Mesenchymal stem cell (in vitro differentiated cells and primary cell): Measurements from ENCODE around the gene FAM32A.

ENCODE experiments used
- DNase-seq: peaks from one replicate; pipeline ENCODE4 v3.0.0-alpha.2; 2013
- H2AFZ ChIP-seq: one replicate; pipeline ENCODE4 v1.6.1; 2013; ENCODE audit warnings: low read depth, mild to moderate bottlenecking, control low read depth, inconsistent platforms, low read length, moderate library complexity
- H2AK5ac ChIP-seq: 2 replicates; pipeline ENCODE4 v1.6.1; 2013; ENCODE audit warnings: low read length, moderate library complexity, mild to moderate bottlenecking, inconsistent platforms; ENCODE audit not compliant: severe bottlenecking
- H2BK120ac ChIP-seq: one replicate; pipeline ENCODE4 v1.6.1; 2013; ENCODE audit warnings: low read depth, mild to moderate bottlenecking, inconsistent platforms, low read length, moderate library complexity
- H2BK12ac ChIP-seq, 2 experiments: one replicate each; pipeline ENCODE4 v1.6.1; 2013; ENCODE audit warnings: inconsistent platforms in 2 of 2, low read length in 2 of 2, mild to moderate bottlenecking in 2 of 2, moderate library complexity in 2 of 2, control low read depth in 1 of 2
- H2BK15ac ChIP-seq: one replicate; pipeline ENCODE4 v1.6.1; 2013; ENCODE audit warnings: mild to moderate bottlenecking, low read depth, inconsistent platforms; ENCODE audit not compliant: poor library complexity, severe bottlenecking
- H2BK5ac ChIP-seq: 2 replicates; pipeline ENCODE4 v1.6.1; 2013; ENCODE audit warnings: low read depth, mild to moderate bottlenecking, low read length, control low read depth, inconsistent platforms; ENCODE audit not compliant: poor library complexity, severe bottlenecking
- H3K14ac ChIP-seq, 2 experiments: one replicate each; pipeline ENCODE4 v1.6.1; 2013; ENCODE audit warnings: inconsistent platforms in 2 of 2, low read length in 2 of 2, control low read depth in 1 of 2, mild to moderate bottlenecking in 1 of 2, moderate library complexity in 1 of 2
- H3K18ac ChIP-seq, 2 experiments: one replicate each; pipeline ENCODE4 v1.6.1; 2013; ENCODE audit warnings: inconsistent platforms in 2 of 2, low read length in 2 of 2, control low read depth in 1 of 2, low read depth in 1 of 2, mild to moderate bottlenecking in 1 of 2
- H3K23ac ChIP-seq, 2 experiments: one replicate each; pipeline ENCODE4 v1.6.1; 2013; ENCODE audit warnings: inconsistent platforms in 2 of 2, low read length in 2 of 2, mild to moderate bottlenecking in 2 of 2, moderate library complexity in 2 of 2, control low read depth in 1 of 2
- H3K27ac ChIP-seq: 2 replicates; pipeline ENCODE4 v1.5.1; 2013; ENCODE audit warnings: mild to moderate bottlenecking, moderate library complexity, low read length, control low read depth, inconsistent platforms; ENCODE audit not compliant: poor library complexity, severe bottlenecking
- H3K27me3 ChIP-seq, 2 experiments: 2 replicates each; pipeline versions ENCODE4 v1.6.1 to v1.7.0; 2013; ENCODE audit warnings: low read length in 2 of 2, mild to moderate bottlenecking in 2 of 2, moderate library complexity in 2 of 2, control low read depth in 1 of 2, inconsistent platforms in 1 of 2; ENCODE audit not compliant: control insufficient read depth in 1 of 2, insufficient read depth in 1 of 2
- H3K36me3 ChIP-seq, 2 experiments: 2 replicates each; pipeline versions ENCODE4 v1.6.1 to v1.7.0; 2013; ENCODE audit warnings: low read length in 2 of 2, control low read depth in 1 of 2, inconsistent platforms in 1 of 2, low read depth in 1 of 2, mild to moderate bottlenecking in 1 of 2; ENCODE audit not compliant: insufficient read depth in 2 of 2, control insufficient read depth in 1 of 2
- H3K4ac ChIP-seq, 2 experiments: one replicate each; pipeline ENCODE4 v1.6.1; 2013; ENCODE audit warnings: inconsistent platforms in 2 of 2, low read length in 2 of 2, mild to moderate bottlenecking in 2 of 2, moderate library complexity in 2 of 2, control low read depth in 1 of 2, low read depth in 1 of 2
- H3K4me1 ChIP-seq: 2 replicates; pipeline ENCODE4 v1.6.1; 2013; ENCODE audit warnings: low read depth, low read length, control low read depth; ENCODE audit not compliant: control insufficient read depth, insufficient read depth
- H3K4me2 ChIP-seq: 2 replicates; pipeline ENCODE4 v1.6.1; 2013; ENCODE audit warnings: low read length, mild to moderate bottlenecking, inconsistent platforms; ENCODE audit not compliant: poor library complexity, severe bottlenecking
- H3K4me3 ChIP-seq, 2 experiments: 2 replicates each; pipeline versions ENCODE4 v1.5.1 to v1.7.0; 2013; ENCODE audit warnings: low read length in 2 of 2, mild to moderate bottlenecking in 2 of 2, control low read depth in 1 of 2, low read depth in 1 of 2; ENCODE audit not compliant: insufficient read depth in 1 of 2
- H3K79me1 ChIP-seq: replicated peaks from 2 replicates; pipeline ENCODE4 v1.6.1; 2013; ENCODE audit warnings: mild to moderate bottlenecking, control low read depth, low read length, inconsistent platforms; ENCODE audit not compliant: poor library complexity, severe bottlenecking
- H3K9ac ChIP-seq: 2 replicates; pipeline ENCODE4 v1.7.0; 2013; ENCODE audit warnings: mild to moderate bottlenecking, low read length, moderate library complexity
- H3K9me3 ChIP-seq: 2 replicates; pipeline ENCODE4 v1.7.0; 2013; ENCODE audit warnings: mild to moderate bottlenecking, low read length; ENCODE audit not compliant: control insufficient read depth
- H4K8ac ChIP-seq: one replicate; pipeline ENCODE4 v1.6.1; 2013; ENCODE audit warnings: inconsistent platforms, mild to moderate bottlenecking, low read length, moderate library complexity
- H4K91ac ChIP-seq: one replicate; pipeline ENCODE4 v1.6.1; 2013; ENCODE audit warnings: mild to moderate bottlenecking, low read length, inconsistent platforms
- WGBS: methylation state at CpG from one replicate; pipeline ENCODE4 v1.1.7; 2013; ENCODE audit warnings: mixed read lengths; 5-methylcytosine and 5-hydroxymethylcytosine counted together

The FAM32A gene

DNA sequence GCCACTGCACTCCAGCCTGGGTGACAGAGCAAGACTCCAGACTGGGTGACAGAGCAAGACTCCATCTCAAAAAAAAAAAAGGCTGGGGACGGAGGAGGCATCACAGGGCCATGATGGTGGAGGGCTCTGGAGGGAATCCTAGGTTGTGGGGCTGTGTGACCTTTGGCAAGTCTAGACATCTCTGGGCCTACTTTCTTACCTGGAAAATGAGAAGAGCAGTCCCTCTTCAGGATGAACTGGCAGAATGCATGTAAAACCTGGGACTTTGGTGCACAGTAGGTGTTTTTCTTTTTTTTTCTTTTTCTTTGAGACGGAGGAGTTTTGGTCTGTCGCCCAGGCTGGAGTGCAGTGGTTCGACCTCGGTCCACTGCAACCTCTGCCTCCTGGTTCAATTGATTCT is 25.6 kb upstream of the FAM32A start:
- no peak overlapping the region for H4K8ac ChIP-seq
- no peaks in the 10 kb centered on the region for H3K79me1 ChIP-seq
- peaks cover 11% of the 10 kb centered on the region for H3K4me1 ChIP-seq
- no peaks in the 10 kb centered on the region for H3K36me3 ChIP-seq
- no peak overlapping the region for H3K27ac ChIP-seq
- H3K27me3 ChIP-seq, result peaks cover 5 to 11% of the 10 kb centered on the region in 2 experiments
- H2AK5ac ChIP-seq, result no peak overlapping the region
- DNase-seq, result no peak
- WGBS, result 95% methylated on average over 4 of the region's 5 CpGs
- no peak overlapping the region for H3K9ac ChIP-seq
- H4K91ac ChIP-seq, result no peak overlapping the region
- H2BK5ac ChIP-seq, result no peak overlapping the region
- H3K4me3 ChIP-seq, result no peak overlapping the region
- H3K18ac ChIP-seq, result no peak overlapping the region
- H2BK15ac ChIP-seq, result no peak overlapping the region
- no peak overlapping the region for H2BK12ac ChIP-seq
- no peak overlapping the region for H2AFZ ChIP-seq
- H3K23ac ChIP-seq, result no peak overlapping the region
- H3K4me2 ChIP-seq, result no peak overlapping the region
- H3K9me3 ChIP-seq, result no peaks in the 10 kb centered on the region
- H2BK120ac ChIP-seq, result no peak overlapping the region
- no peak overlapping the region for H3K4ac ChIP-seq
- H3K14ac ChIP-seq, result no peak overlapping the region

DNA sequence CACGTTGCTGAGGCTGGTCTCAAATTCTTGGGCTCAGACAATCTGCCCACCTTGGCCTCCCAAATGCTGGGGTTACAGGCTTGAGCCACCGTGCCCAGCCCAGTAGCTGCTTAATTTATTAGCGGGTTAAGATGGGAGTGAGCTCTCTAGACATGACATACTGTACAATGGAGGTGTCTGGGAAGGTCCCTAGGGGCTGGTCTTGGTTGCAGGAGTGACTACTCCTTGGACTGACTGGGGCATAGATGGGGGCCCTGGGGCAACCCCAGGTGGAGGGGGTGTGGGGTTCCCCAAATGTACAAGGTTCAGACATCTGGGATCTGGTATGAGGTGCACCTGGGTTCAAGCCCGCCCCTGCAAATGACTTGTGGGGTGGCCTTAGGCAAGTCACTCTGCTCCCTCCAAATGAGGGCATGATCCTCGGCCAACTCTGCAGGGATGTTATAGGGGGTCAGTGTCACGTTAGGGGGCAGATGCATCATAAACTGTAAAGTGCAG is 24.7 kb upstream of the FAM32A start:
- peaks cover 11% of the 10 kb centered on the region for H3K4me1 ChIP-seq
- H3K9ac ChIP-seq, result no peak overlapping the region
- no peak overlapping the region for H3K27ac ChIP-seq
- no peak for DNase-seq
- no peak overlapping the region for H3K14ac ChIP-seq
- H3K4ac ChIP-seq, result no peak overlapping the region
- no peak overlapping the region for H2AK5ac ChIP-seq
- WGBS, result 63% methylated on average over 6 of the region's 6 CpGs
- H4K91ac ChIP-seq, result no peak overlapping the region
- no peak overlapping the region for H3K4me2 ChIP-seq
- no peak overlapping the region for H2BK5ac ChIP-seq
- H3K27me3 ChIP-seq, result peaks cover 0 to 4% of the 10 kb centered on the region in 2 experiments
- H3K9me3 ChIP-seq, result no peaks in the 10 kb centered on the region
- no peak overlapping the region for H2BK120ac ChIP-seq
- no peaks in the 10 kb centered on the region for H3K79me1 ChIP-seq
- no peaks in the 10 kb centered on the region for H3K36me3 ChIP-seq
- no peak overlapping the region for H3K4me3 ChIP-seq
- H3K18ac ChIP-seq, result no peak overlapping the region
- no peak overlapping the region for H3K23ac ChIP-seq
- peak overlapping the region; percentile 44 for H2AFZ ChIP-seq
- H4K8ac ChIP-seq, result no peak overlapping the region
- H2BK12ac ChIP-seq, result no peak overlapping the region
- no peak overlapping the region for H2BK15ac ChIP-seq

DNA sequence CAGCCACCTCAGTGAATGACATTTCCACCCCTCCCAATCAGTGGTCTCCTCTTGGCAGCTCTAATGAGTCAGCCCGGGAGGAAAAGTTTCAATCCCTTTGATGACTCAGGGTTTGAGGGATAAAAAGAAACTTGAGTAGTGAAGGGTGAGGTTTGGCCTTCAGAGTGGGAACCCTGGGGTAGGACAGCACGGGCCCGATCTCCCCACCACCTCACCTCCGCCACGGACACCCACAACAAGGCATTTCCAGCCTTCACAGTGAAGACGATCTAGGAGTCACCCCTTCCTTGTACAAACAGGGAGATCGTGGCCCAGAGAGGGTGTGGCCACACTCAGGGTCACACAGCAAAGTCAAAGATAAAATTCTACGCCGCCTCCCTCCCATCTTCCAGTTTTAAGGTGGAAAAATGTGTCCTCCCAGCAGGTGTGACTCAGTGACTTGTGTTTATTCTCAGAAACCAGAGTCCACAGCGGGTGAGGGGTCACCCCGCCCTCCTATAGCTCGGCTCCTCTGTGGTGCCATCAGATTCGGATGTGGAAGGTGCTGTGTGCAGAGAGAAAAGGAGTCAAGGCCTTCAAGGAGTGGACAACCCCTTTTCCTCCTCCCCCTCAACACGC is 24.2 kb upstream of the FAM32A start:
- no peak overlapping the region for H3K23ac ChIP-seq
- H2AK5ac ChIP-seq, result no peak overlapping the region
- no peak overlapping the region for H4K91ac ChIP-seq
- H3K4me3 ChIP-seq, result no peak overlapping the region
- H4K8ac ChIP-seq, result no peak overlapping the region
- no peak overlapping the region for H3K9ac ChIP-seq
- no peak overlapping the region for H2BK120ac ChIP-seq
- no peak overlapping the region for H2BK15ac ChIP-seq
- H2BK5ac ChIP-seq, result no peak overlapping the region
- H3K18ac ChIP-seq, result peak overlapping the region in 1 of 2 experiments; percentile 61
- no peaks in the 10 kb centered on the region for H3K36me3 ChIP-seq
- peak overlapping the region; percentile 6 for H3K27ac ChIP-seq
- H2BK12ac ChIP-seq, result no peak overlapping the region
- peaks cover 0 to 3% of the 10 kb centered on the region in 2 experiments for H3K27me3 ChIP-seq
- peaks cover 11% of the 10 kb centered on the region for H3K4me1 ChIP-seq
- H3K14ac ChIP-seq, result peak overlapping the region in 1 of 2 experiments; percentile 98
- H2AFZ ChIP-seq, result peak overlapping the region; percentile 44
- DNase-seq, result peak; percentile 71
- no peak overlapping the region for H3K4ac ChIP-seq
- H3K79me1 ChIP-seq, result no peaks in the 10 kb centered on the region
- WGBS, result 51% methylated on average over 14 of the region's 14 CpGs
- peak overlapping the region; percentile 39 for H3K4me2 ChIP-seq
- H3K9me3 ChIP-seq, result no peaks in the 10 kb centered on the region

DNA sequence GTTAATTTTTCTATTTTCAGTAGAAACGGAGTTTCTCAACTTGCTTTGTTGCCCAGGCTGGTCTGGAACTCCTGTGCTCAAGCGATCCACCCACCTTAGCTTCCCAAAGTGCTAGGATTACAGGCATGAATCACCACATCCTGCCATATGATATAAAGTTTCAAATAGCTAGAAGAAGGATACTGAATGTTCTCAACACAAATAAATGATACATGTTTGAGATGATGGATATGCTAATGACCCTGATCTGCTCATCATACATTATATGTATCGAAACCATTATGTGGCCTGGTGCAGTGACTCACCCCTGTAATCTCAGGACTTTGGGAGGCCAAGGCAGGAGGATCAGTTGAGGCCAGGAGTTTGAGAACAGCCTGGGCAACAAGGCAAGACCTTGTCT is 23.4 kb upstream of the FAM32A start:
- Histone ChIP-seq H3K4me2 (no peak overlapping the region), H3K27me3 (peaks cover 0 to 3% of the 10 kb centered on the region in 2 experiments), H2BK5ac (no peak overlapping the region), H3K27ac (no peak overlapping the region), H3K4me1 (peaks cover 11% of the 10 kb centered on the region), H4K8ac (no peak overlapping the region), H2BK12ac (no peak overlapping the region), H3K9me3 (no peaks in the 10 kb centered on the region), H2BK120ac (no peak overlapping the region), H2BK15ac (no peak overlapping the region), H3K36me3 (no peaks in the 10 kb centered on the region), H2AFZ (no peak overlapping the region), H3K79me1 (no peaks in the 10 kb centered on the region), H3K14ac (no peak overlapping the region), H3K9ac (no peak overlapping the region), H4K91ac (no peak overlapping the region), H3K4me3 (no peak overlapping the region), H3K18ac (no peak overlapping the region), H3K4ac (no peak overlapping the region), H2AK5ac (no peak overlapping the region), H3K23ac (no peak overlapping the region)
- DNase-seq, result peak; percentile 30
- 52% methylated on average over 2 of the region's 3 CpGs for WGBS
